Brain microvascular endothelial cell (primary cell): ENCODE data around the gene TMEM171.

ENCODE experiments used
- DNase-seq: peaks from one replicate; pipeline ENCODE4 v3.0.0-alpha.2; 2020
- H3K27ac ChIP-seq: fragments of 250-450 bp; sonication (Bioruptor Pico); 2 replicates; pipeline ENCODE4 v1.5.1; 2020; ENCODE audit warnings: mild to moderate bottlenecking, moderate library complexity
- H3K27me3 ChIP-seq: fragments of 250-450 bp; sonication (Bioruptor Pico); replicated peaks from 2 replicates; pipeline ENCODE4 v1.5.1; 2020; ENCODE audit warnings: mild to moderate bottlenecking
- H3K36me3 ChIP-seq: fragments of 250-450 bp; sonication (Bioruptor Pico); replicated peaks from 2 replicates; pipeline ENCODE4 v1.5.1; 2020; ENCODE audit warnings: mild to moderate bottlenecking
- H3K4me3 ChIP-seq: 2 replicates; pipeline ENCODE4 v1.5.1; 2011; ENCODE audit warnings: low read depth, mild to moderate bottlenecking, control low read depth, low read length, moderate library complexity
- CTCF ChIP-seq: IDR thresholded peaks from 2 replicates; pipeline ENCODE4 v1.5.1; 2011; ENCODE audit warnings: low read depth, mild to moderate bottlenecking, moderate library complexity, low read length, control low read depth, inconsistent platforms; ENCODE audit errors: missing control alignments
- in situ Hi-C: cut with HindIII; loops from 2 replicates; pipeline ENCODE4 v1.10.0; 2017; ENCODE audit warnings: low sequenced_read_pairs, low pct_ligation_motif_present

Gene TMEM171

GRCh38 chr5:73121119-73121463 lies 716 bp downstream of the TMEM171 start:
- DNase-seq, result peak; percentile 49
- peak overlapping the region; percentile 32 for H3K27ac ChIP-seq

GRCh38 chr5:73122875-73123810 lies 2.8 kb downstream of the TMEM171 start:
- Histone ChIP-seq H3K4me3 (no peak overlapping the region), H3K27me3 (no peaks in the 10 kb centered on the region), H3K36me3 (peaks cover 24% of the 10 kb centered on the region), H3K27ac (peak overlapping the region; percentile 9)
- TF ChIP-seq CTCF, result no peak
- in situ Hi-C loops, result no loop called here
- peak; percentile 53 for DNase-seq

More at GRCh38 chr5:73121119-73121463, 716 bp downstream of the TMEM171 start:
- TF ChIP-seq CTCF, result no peak
- in situ Hi-C loops, result no loop called here
- Histone ChIP-seq H3K36me3 (peaks cover 21% of the 10 kb centered on the region), H3K27me3 (no peaks in the 10 kb centered on the region), H3K4me3 (peak overlapping the region; percentile 79)

- H3K36me3 ChIP-seq, result peaks cover 37% of the 10 kb centered on the region
These were observed 4.9 kb downstream of the TMEM171 start for GRCh38 chr5:73125289-73125688.

GRCh38 chr5:73126381-73126780 lies 6.0 kb downstream of the TMEM171 start:
- no peak for DNase-seq
- in situ Hi-C loops, result no loop called here

More at GRCh38 chr5:73125289-73125688, 4.9 kb downstream of the TMEM171 start:
- TF ChIP-seq CTCF, result no peak
- Histone ChIP-seq H3K27me3 (no peaks in the 10 kb centered on the region), H3K4me3 (no peak overlapping the region), H3K27ac (no peak overlapping the region)
- DNase-seq, result no peak
- in situ Hi-C loops, result no loop called here

GRCh38 chr5:73126957-73127356 lies 6.6 kb downstream of the TMEM171 start:
- in situ Hi-C loops, result no loop called here
- TF ChIP-seq CTCF, result no peak

More at GRCh38 chr5:73126381-73126780, 6.0 kb downstream of the TMEM171 start:
- H3K27ac ChIP-seq, result no peak overlapping the region
- no peak overlapping the region for H3K4me3 ChIP-seq
- TF ChIP-seq CTCF, result no peak
- H3K27me3 ChIP-seq, result no peaks in the 10 kb centered on the region
- peaks cover 37% of the 10 kb centered on the region for H3K36me3 ChIP-seq

More at GRCh38 chr5:73126957-73127356, 6.6 kb downstream of the TMEM171 start:
- H3K36me3 ChIP-seq, result peaks cover 37% of the 10 kb centered on the region
- no peak for DNase-seq
- H3K27me3 ChIP-seq, result no peaks in the 10 kb centered on the region
- no peak overlapping the region for H3K27ac ChIP-seq
- no peak overlapping the region for H3K4me3 ChIP-seq
